22Rv1 (cell line): Measurements from ENCODE around the gene NOTCH2.
"Not testable (repeated sequence)": the region's sequence is repeated elsewhere in the genome, so short reads cannot be mapped to it uniquely, and the experiment has no call there.

Experiments used
- ZFX ChIP-seq: fragments of 450-650 bp; IDR thresholded peaks from 2 replicates; pipeline ENCODE4 v1.6.1; 2017; ENCODE audit warnings: antibody characterized with exemption, borderline replicate concordance
- TF ChIP-seq, protein P1 (sequence below): fragments of 450-650 bp; IDR thresholded peaks from 2 replicates; pipeline ENCODE4 v1.5.1; 2017; ENCODE audit warnings: mild to moderate bottlenecking

DNA sequence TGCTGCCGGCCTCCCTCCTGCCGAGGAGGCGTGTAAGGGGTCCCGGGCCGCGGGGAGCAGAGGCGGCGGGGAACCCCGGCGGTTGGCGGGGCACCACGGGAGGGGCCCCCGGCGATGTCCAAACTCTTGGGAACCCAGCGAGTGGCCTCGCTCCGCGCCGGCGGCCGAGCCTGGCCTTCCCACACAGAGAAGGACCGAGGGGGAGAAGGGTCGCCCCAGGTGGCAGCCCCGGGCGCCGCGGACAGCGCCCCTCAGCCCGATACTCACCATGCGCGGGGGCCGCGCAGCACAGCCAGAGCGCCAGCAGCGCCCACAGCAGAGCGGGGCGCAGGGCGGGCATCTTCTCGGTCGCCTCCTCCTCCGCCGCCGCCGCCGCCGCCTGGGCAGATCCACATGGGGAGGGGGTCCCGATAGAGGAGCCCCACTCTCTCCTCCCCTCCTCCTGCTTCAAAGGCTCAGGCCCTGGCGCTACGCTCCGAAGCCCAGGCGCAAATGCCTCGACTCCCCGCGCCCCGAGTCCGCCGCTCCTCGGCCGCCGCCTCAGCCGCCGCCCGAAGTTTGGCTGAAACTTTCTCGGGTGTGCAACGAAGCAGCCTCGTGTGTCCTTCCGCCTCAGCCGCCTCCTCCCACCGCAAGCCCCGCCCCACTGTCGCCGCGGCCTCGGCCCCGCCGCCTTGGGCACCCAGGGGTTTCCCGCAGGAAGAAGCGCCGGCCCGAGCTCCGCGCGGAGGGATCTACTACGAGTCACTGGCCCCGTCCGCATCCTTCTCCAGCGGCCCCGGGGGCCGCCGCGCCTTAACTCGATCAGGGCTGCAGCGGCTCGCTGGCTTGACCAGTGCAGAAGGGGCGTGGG lies at the start of gene NOTCH2:
- TF ChIP-seq, protein P1, sequence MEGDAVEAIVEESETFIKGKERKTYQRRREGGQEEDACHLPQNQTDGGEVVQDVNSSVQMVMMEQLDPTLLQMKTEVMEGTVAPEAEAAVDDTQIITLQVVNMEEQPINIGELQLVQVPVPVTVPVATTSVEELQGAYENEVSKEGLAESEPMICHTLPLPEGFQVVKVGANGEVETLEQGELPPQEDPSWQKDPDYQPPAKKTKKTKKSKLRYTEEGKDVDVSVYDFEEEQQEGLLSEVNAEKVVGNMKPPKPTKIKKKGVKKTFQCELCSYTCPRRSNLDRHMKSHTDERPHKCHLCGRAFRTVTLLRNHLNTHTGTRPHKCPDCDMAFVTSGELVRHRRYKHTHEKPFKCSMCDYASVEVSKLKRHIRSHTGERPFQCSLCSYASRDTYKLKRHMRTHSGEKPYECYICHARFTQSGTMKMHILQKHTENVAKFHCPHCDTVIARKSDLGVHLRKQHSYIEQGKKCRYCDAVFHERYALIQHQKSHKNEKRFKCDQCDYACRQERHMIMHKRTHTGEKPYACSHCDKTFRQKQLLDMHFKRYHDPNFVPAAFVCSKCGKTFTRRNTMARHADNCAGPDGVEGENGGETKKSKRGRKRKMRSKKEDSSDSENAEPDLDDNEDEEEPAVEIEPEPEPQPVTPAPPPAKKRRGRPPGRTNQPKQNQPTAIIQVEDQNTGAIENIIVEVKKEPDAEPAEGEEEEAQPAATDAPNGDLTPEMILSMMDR, result not testable (repeated sequence)
- TF ChIP-seq ZFX, result not testable (repeated sequence)
